Trophoblast cell (in vitro differentiated cells and primary cell): ENCODE measurements around the gene NPSR1.
A peak's percentile ranks its signal among the peaks of the same experiment; 100 is the strongest.

ENCODE experiments used
- DNase-seq, 2 donors: peaks; one replicate each; pipeline ENCODE4 v3.0.0-alpha.2; 2016
- H2AFZ ChIP-seq: 2 replicates; pipeline ENCODE4 v1.6.1; 2013; ENCODE audit warnings: low read length, moderate library complexity, mild to moderate bottlenecking; ENCODE audit not compliant: insufficient read depth, poor library complexity
- H2AK5ac ChIP-seq: 2 replicates; pipeline ENCODE4 v1.6.1; 2013; ENCODE audit warnings: mild to moderate bottlenecking, low read length
- H2BK120ac ChIP-seq: 2 replicates; pipeline ENCODE4 v1.6.1; 2013; ENCODE audit warnings: low read length, mild to moderate bottlenecking, moderate library complexity; ENCODE audit not compliant: insufficient read depth, poor library complexity
- H2BK12ac ChIP-seq: 2 replicates; pipeline ENCODE4 v1.6.1; 2013; ENCODE audit warnings: mild to moderate bottlenecking, low read length, moderate library complexity
- H2BK5ac ChIP-seq: 2 replicates; pipeline ENCODE4 v1.6.1; 2013; ENCODE audit warnings: low read length, low read depth, moderate library complexity, mild to moderate bottlenecking; ENCODE audit not compliant: poor library complexity
- H3K14ac ChIP-seq: 2 replicates; pipeline ENCODE4 v1.6.1; 2013; ENCODE audit warnings: mild to moderate bottlenecking, low read length
- H3K18ac ChIP-seq: 2 replicates; pipeline ENCODE4 v1.6.1; 2013; ENCODE audit warnings: mild to moderate bottlenecking, low read length
- H3K23ac ChIP-seq: 2 replicates; pipeline ENCODE4 v1.6.1; 2013; ENCODE audit warnings: low read length
- H3K27ac ChIP-seq: 2 replicates; pipeline ENCODE4 v1.5.1; 2013; ENCODE audit warnings: low read depth, mild to moderate bottlenecking, inconsistent platforms, low read length, moderate library complexity
- H3K27me3 ChIP-seq: 2 replicates; pipeline ENCODE4 v1.6.1; 2013; ENCODE audit warnings: inconsistent platforms, mild to moderate bottlenecking, low read length, moderate library complexity; ENCODE audit not compliant: insufficient read depth
- H3K36me3 ChIP-seq, 2 experiments: 1 replicate in 1 of 2; 2 replicates in 1 of 2; pipeline ENCODE4 v1.6.1; 2013; ENCODE audit warnings: low read length in 2 of 2, mild to moderate bottlenecking in 2 of 2, moderate library complexity in 1 of 2; ENCODE audit not compliant: insufficient read depth in 2 of 2, control insufficient read depth in 1 of 2
- H3K4ac ChIP-seq: 2 replicates; pipeline ENCODE4 v1.6.1; 2013; ENCODE audit warnings: low read depth, mild to moderate bottlenecking, low read length, moderate library complexity
- H3K4me1 ChIP-seq, 2 experiments: 1 replicate in 1 of 2; 2 replicates in 1 of 2; pipeline ENCODE4 v1.6.1; 2013; ENCODE audit warnings: low read length in 2 of 2, mild to moderate bottlenecking in 2 of 2, moderate library complexity in 1 of 2; ENCODE audit not compliant: insufficient read depth in 2 of 2, control insufficient read depth in 1 of 2
- H3K4me2 ChIP-seq: 2 replicates; pipeline ENCODE4 v1.6.1; 2013; ENCODE audit warnings: inconsistent platforms, mild to moderate bottlenecking, low read length, moderate library complexity
- H3K4me3 ChIP-seq: 2 replicates; pipeline ENCODE4 v1.5.1; 2013; ENCODE audit warnings: mild to moderate bottlenecking, low read depth, low read length, inconsistent platforms
- H3K79me1 ChIP-seq: one replicate; pipeline ENCODE4 v1.6.1; 2013; ENCODE audit warnings: low read length
- H3K79me2 ChIP-seq: 2 replicates; pipeline ENCODE4 v1.6.1; 2013; ENCODE audit warnings: low read length, mild to moderate bottlenecking; ENCODE audit not compliant: control insufficient read depth, insufficient read depth, poor library complexity
- H3K9ac ChIP-seq: 2 replicates; pipeline ENCODE4 v1.6.1; 2013; ENCODE audit warnings: mild to moderate bottlenecking, low read length
- H3K9me3 ChIP-seq: 2 replicates; pipeline ENCODE4 v1.6.1; 2013; ENCODE audit warnings: low read depth, mild to moderate bottlenecking, control low read depth, inconsistent platforms, low read length; ENCODE audit not compliant: insufficient read depth
- H4K12ac ChIP-seq: 2 replicates; pipeline ENCODE4 v1.6.1; 2013; ENCODE audit warnings: low read depth, mild to moderate bottlenecking, low read length, moderate library complexity
- H4K8ac ChIP-seq: 2 replicates; pipeline ENCODE4 v1.6.1; 2013; ENCODE audit warnings: low read depth, mild to moderate bottlenecking, low read length, moderate library complexity
- H4K91ac ChIP-seq: one replicate; pipeline ENCODE4 v1.6.1; 2013; ENCODE audit warnings: low read depth, mild to moderate bottlenecking, low read length, moderate library complexity
- WGBS: extraction: QIAGEN DNeasy Blood & Tissue Kit; methylation state at CpG from one replicate; pipeline ENCODE4 v1.1.7; 2013; ENCODE audit warnings: missing lambda C conversion rate; ENCODE audit not compliant: insufficient read length, insufficient coverage; ENCODE audit errors: extremely low coverage; 5-methylcytosine and 5-hydroxymethylcytosine counted together

The NPSR1 gene

DNA sequence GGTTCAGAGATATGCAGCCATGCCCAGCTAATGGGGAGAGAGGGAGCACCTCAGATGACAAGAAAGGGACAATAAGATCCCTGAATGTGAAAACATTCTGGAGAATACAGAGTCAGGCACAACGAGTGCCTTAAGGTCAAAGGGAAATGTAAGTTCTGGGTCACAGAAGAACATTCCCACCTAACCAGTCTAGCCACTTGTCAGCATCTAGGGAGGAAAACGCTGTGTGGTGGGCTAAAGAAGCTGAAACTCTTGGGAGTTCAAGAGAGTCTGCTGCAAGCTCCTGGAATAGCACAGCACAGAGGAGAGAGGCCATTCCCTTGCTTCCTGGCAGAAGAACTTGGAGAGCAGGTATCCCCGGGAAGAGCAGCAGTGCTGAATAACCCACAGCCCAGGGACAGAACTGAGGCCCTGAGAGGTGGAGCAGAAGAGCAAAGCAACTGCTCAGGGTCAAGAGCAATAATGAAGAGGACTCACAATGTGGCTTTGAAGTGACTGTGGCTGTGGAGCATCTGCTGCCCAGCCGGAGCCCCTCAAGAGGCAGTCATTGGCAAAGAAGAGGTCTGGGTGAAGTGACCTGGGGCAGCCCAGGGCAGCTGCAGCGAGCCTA is 182.3 kb downstream of the NPSR1 start:
- no peak overlapping the region for H4K8ac ChIP-seq
- peaks cover 1% of the 10 kb centered on the region for H3K9me3 ChIP-seq
- no peak overlapping the region for H2BK120ac ChIP-seq
- no peak overlapping the region for H3K4me3 ChIP-seq
- no peak overlapping the region for H4K12ac ChIP-seq
- no peak overlapping the region for H3K9ac ChIP-seq
- peak overlapping the region; percentile 55 for H4K91ac ChIP-seq
- peaks cover 2% of the 10 kb centered on the region for H3K79me1 ChIP-seq
- H2BK12ac ChIP-seq, result peak overlapping the region; percentile 63
- H3K14ac ChIP-seq, result no peak overlapping the region
- no peak overlapping the region for H2AFZ ChIP-seq
- H3K4me2 ChIP-seq, result peak overlapping the region; percentile 26
- H3K23ac ChIP-seq, result no peak overlapping the region
- peaks cover 12 to 19% of the 10 kb centered on the region in 2 experiments for H3K4me1 ChIP-seq
- no peak overlapping the region for H2BK5ac ChIP-seq
- no peak overlapping the region for H2AK5ac ChIP-seq
- H3K36me3 ChIP-seq, result no peaks in the 10 kb centered on the region
- H3K79me2 ChIP-seq, result no peaks in the 10 kb centered on the region
- DNase-seq, result peak; percentile 23 to 72
- H3K4ac ChIP-seq, result no peak overlapping the region
- H3K18ac ChIP-seq, result no peak overlapping the region
- peak overlapping the region; percentile 39 for H3K27ac ChIP-seq
- no peaks in the 10 kb centered on the region for H3K27me3 ChIP-seq
- no CpG with 5 or more reads among the region's 5 CpGs for WGBS

DNA sequence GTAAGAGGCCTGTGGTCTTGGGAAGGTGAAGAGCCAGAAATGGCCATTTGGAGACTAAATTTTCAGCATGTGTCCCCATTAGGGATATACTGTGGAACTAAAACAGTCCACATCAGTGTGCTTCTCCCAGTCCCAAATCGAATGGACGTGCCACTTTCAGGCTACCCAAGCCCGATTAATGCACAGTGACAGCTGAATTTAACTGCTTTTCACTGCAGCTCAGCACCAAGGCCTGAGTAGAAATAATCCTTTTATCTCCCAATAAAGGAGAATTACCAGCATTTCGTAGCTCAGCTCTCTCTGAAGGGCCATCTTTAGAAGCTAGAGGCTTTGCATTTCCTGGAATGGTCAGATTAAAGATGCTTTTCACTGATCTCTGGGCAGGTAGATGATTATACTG is 183.3 kb downstream of the NPSR1 start:
- H3K9me3 ChIP-seq, result peaks cover 1% of the 10 kb centered on the region
- peaks cover 2% of the 10 kb centered on the region for H3K79me1 ChIP-seq
- H3K9ac ChIP-seq, result no peak overlapping the region
- H2BK5ac ChIP-seq, result no peak overlapping the region
- WGBS, result no CpG with 5 or more reads among the region's 4 CpGs
- H3K23ac ChIP-seq, result no peak overlapping the region
- H3K4me3 ChIP-seq, result no peak overlapping the region
- no peak overlapping the region for H3K4me2 ChIP-seq
- H3K27me3 ChIP-seq, result no peaks in the 10 kb centered on the region
- no peaks in the 10 kb centered on the region for H3K36me3 ChIP-seq
- peaks cover 12 to 24% of the 10 kb centered on the region in 2 experiments for H3K4me1 ChIP-seq
- H3K79me2 ChIP-seq, result no peaks in the 10 kb centered on the region
- no peak overlapping the region for H3K27ac ChIP-seq
- no peak overlapping the region for H4K91ac ChIP-seq
- H4K8ac ChIP-seq, result no peak overlapping the region
- no peak overlapping the region for H3K14ac ChIP-seq
- no peak overlapping the region for H3K18ac ChIP-seq
- H2AFZ ChIP-seq, result no peak overlapping the region
- no peak overlapping the region for H3K4ac ChIP-seq
- peak overlapping the region; percentile 15 for H2BK12ac ChIP-seq
- H2BK120ac ChIP-seq, result no peak overlapping the region
- no peak overlapping the region for H2AK5ac ChIP-seq
- DNase-seq, result no peak
- H4K12ac ChIP-seq, result no peak overlapping the region

DNA sequence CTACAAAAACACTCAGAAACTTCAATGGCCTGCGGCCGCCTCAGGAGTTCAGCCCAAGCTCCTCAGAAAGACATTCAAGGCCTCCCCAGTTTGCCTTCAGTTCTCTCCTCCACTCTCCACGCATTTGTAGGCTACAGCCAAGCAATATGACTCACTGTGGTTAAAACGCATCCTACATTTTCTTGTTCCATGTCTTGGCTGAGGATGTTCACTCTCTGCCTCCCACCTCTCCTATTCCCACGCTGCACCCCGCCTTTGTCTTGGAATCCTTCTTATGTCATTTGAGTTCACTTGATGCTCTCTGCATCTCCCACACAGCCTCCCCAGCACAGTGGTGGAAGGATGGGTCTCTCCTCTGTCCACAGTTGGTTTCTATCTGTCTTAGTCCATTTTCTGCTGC is 184.8 kb downstream of the NPSR1 start:
- Histone ChIP-seq H3K4ac (no peak overlapping the region), H3K4me3 (no peak overlapping the region), H2AK5ac (no peak overlapping the region), H3K36me3 (no peaks in the 10 kb centered on the region), H4K91ac (no peak overlapping the region), H2BK12ac (no peak overlapping the region), H2AFZ (no peak overlapping the region), H3K79me1 (peaks cover 2% of the 10 kb centered on the region), H3K4me2 (no peak overlapping the region), H3K9me3 (peaks cover 1% of the 10 kb centered on the region), H4K12ac (no peak overlapping the region), H3K27ac (no peak overlapping the region), H3K9ac (no peak overlapping the region), H3K79me2 (no peaks in the 10 kb centered on the region), H3K14ac (no peak overlapping the region), H3K4me1 (peaks cover 12 to 23% of the 10 kb centered on the region in 2 experiments), H3K27me3 (no peaks in the 10 kb centered on the region), H3K23ac (no peak overlapping the region), H3K18ac (no peak overlapping the region), H2BK120ac (no peak overlapping the region), H4K8ac (no peak overlapping the region), H2BK5ac (no peak overlapping the region)
- no peak for DNase-seq
- WGBS, result no CpG with 5 or more reads among the region's 6 CpGs

DNA sequence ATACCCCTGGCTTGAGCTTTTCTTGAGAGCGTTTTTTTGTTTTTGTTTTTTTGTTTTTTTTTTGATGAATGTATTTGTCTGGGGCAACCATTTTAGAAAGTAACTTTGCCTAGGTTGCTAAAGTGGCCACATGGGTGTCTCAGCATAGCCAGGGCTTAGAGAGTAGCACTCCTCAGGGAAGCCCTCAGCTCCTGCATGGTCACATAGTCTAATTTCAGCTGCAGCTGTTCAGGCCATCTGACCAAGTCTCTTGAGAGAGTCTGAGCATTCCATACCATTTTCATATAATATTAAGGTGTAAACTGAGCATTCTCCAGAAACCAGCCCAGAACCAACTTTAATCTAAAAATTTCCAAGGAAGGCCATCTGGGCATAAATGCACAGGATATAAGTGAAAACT is 186.4 kb downstream of the NPSR1 start:
- Histone ChIP-seq H3K23ac (no peak overlapping the region), H3K9me3 (peaks cover 1% of the 10 kb centered on the region), H2BK120ac (no peak overlapping the region), H3K4ac (no peak overlapping the region), H4K12ac (no peak overlapping the region), H4K91ac (no peak overlapping the region), H3K9ac (no peak overlapping the region), H3K14ac (no peak overlapping the region), H2BK12ac (no peak overlapping the region), H3K36me3 (no peaks in the 10 kb centered on the region), H3K79me2 (no peaks in the 10 kb centered on the region), H3K4me3 (no peak overlapping the region), H2AFZ (no peak overlapping the region), H3K27ac (no peak overlapping the region), H3K18ac (no peak overlapping the region), H3K4me1 (peaks cover 12 to 21% of the 10 kb centered on the region in 2 experiments), H4K8ac (no peak overlapping the region), H3K4me2 (no peak overlapping the region), H2BK5ac (no peak overlapping the region), H3K27me3 (no peaks in the 10 kb centered on the region), H2AK5ac (no peak overlapping the region), H3K79me1 (peaks cover 2% of the 10 kb centered on the region)
- no CpG with 5 or more reads among the region's 1 CpG for WGBS
- no peak for DNase-seq
